GM06990 (cell line): ENCODE data around the gene PTPRN2.
"Not testable (repeated sequence)": the region's sequence is repeated elsewhere in the genome, so short reads cannot be mapped to it uniquely, and the experiment has no call there.

Source experiments
- DNase-seq: peaks from one replicate; pipeline ENCODE4 v3.0.0-alpha.2; 2011; ENCODE audit not compliant: insufficient read length; ENCODE audit errors: extremely low read depth
- H3K27me3 ChIP-seq: replicated peaks from 2 replicates; pipeline ENCODE4 v1.6.0; 2011; ENCODE audit warnings: low read length; ENCODE audit not compliant: control insufficient read depth, insufficient read depth
- H3K36me3 ChIP-seq: 2 replicates; pipeline ENCODE4 v1.5.1; 2011; ENCODE audit warnings: low read length; ENCODE audit not compliant: control insufficient read depth, insufficient read depth
- H3K4me3 ChIP-seq: replicated peaks from 2 replicates; pipeline ENCODE4 v1.5.1; 2011; ENCODE audit warnings: low read depth, mild to moderate bottlenecking, control low read depth, low read length
- CTCF ChIP-seq: IDR thresholded peaks from 2 replicates; pipeline ENCODE4 v1.5.1; 2011; ENCODE audit warnings: low read length, control low read depth, mild to moderate bottlenecking, inconsistent platforms; ENCODE audit not compliant: insufficient read depth, poor library complexity, severe bottlenecking

The PTPRN2 gene

DNA sequence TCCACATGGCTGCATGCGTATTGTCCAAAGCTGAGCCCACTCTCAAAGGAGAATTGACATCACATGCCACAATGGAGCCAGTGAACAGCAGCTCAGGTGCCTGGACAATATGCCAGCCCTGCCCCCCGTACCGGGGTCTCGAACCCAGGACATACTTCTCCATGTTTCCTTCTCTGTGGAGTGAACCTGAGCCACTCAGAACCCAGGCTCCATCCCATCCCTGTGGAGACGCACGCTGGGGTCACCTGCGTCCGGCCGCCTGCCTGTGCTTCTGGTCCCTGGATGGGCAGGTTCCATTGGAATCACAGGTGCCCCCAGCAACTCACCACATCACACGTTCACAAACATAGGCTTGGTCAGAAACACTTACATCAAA, 1021.0 kb downstream of the PTPRN2 start:
- no peak for DNase-seq
- no peak for TF ChIP-seq CTCF
- Histone ChIP-seq H3K27me3 (no peaks in the 10 kb centered on the region), H3K4me3 (no peak overlapping the region), H3K36me3 (no peaks in the 10 kb centered on the region)

- no peak overlapping the region for H3K4me3 ChIP-seq
- H3K36me3 ChIP-seq = no peaks in the 10 kb centered on the region
- no peak for DNase-seq
- H3K27me3 ChIP-seq = no peaks in the 10 kb centered on the region
- TF ChIP-seq CTCF = no peak
These were observed 1021.5 kb downstream of the PTPRN2 start for GRCh38 chr7:157565981-157566630.

DNA sequence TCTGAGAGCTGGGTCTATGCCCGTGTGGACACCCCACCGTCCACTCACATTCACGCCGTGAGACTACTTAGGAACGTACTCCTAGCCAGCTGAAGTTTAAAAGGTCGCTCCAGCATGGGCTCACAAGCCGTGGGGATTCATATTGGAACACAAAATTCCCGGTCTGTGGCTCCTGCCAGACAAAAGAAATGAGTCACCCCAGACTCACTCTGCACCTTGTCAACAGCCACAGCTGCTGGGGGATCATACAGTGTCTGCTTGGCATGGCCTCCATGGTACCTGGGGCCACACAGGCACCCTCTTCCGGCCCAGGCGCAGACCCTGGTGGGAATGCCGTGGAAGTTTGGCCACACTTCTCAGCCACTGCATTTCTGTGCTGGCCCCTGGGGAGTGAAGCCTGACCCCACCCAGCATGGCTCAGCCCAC, 1022.4 kb downstream of the PTPRN2 start:
- Histone ChIP-seq H3K36me3 (no peaks in the 10 kb centered on the region), H3K27me3 (no peaks in the 10 kb centered on the region), H3K4me3 (no peak overlapping the region)
- DNase-seq = no peak
- TF ChIP-seq CTCF = no peak

GRCh38 chr7:157564517-157565177, 1023.0 kb downstream of the PTPRN2 start:
- no peak overlapping the region for H3K4me3 ChIP-seq
- no peaks in the 10 kb centered on the region for H3K27me3 ChIP-seq
- no peaks in the 10 kb centered on the region for H3K36me3 ChIP-seq
- DNase-seq = no peak
- TF ChIP-seq CTCF = no peak

DNA sequence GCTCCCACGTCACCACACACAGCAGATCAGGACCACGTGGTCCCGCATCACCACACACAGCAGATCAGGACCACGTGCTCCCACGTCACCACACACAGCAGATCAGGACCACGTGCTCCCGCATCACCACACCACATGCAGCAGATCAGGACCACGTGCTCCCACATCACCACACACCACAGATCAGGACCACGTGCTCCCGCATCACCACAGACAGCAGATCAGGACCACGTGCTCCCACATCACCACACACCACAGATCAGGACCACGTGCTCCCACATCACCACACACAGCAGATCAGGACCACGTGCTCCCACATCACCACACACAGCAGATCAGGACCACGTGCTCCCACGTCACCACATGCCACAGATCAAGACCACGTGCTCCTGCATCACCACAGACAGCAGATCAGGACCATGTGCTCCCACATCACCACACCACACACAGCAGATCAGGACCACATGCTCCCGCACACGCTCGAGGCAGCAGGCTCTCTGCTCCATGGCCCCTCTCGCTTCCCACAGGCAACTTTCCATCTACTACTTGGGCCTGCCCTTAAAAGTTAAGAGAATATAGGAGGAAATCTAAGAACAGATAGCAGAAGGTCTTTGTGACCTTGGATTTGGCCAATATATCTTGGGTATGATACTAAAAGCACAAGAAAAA, 1024.0 kb downstream of the PTPRN2 start:
- not testable (repeated sequence) for H3K36me3 ChIP-seq, DNase-seq, H3K27me3 ChIP-seq, H3K4me3 ChIP-seq

GRCh38 chr7:157562522-157563398, 1024.9 kb downstream of the PTPRN2 start:
- not testable (repeated sequence) for H3K36me3 ChIP-seq, DNase-seq

More at GRCh38 chr7:157562522-157563398, 1024.9 kb downstream of the PTPRN2 start:
- H3K27me3 ChIP-seq, H3K4me3 ChIP-seq: not testable (repeated sequence)
